Measurements from ENCODE around the gene APOBEC3H. TPM values are rescaled to one million over a fixed set of nuclear protein-coding genes. Genes with fewer than 3 reads are reported as not detected.
"Not testable (repeated sequence)": the region's sequence is repeated elsewhere in the genome, so short reads cannot be mapped to it uniquely, and the experiment has no call there.

APOBEC3H gene
- total RNA-seq (2014; rRNA removed) (0.87 TPM in 1 of 2 replicates, not detected in the other), Bru-seq, nascent RNA (percentile 6 among the genes with signal in this experiment), BruChase-seq, experiment 1, labeled RNA remaining after a 6-hour chase (percentile 9 among the genes with signal in this experiment), BruChase-seq, experiment 2, labeled RNA remaining after a 2-hour chase (percentile 12 among the genes with signal in this experiment)
- long read RNA-seq: 0 reads

DNA sequence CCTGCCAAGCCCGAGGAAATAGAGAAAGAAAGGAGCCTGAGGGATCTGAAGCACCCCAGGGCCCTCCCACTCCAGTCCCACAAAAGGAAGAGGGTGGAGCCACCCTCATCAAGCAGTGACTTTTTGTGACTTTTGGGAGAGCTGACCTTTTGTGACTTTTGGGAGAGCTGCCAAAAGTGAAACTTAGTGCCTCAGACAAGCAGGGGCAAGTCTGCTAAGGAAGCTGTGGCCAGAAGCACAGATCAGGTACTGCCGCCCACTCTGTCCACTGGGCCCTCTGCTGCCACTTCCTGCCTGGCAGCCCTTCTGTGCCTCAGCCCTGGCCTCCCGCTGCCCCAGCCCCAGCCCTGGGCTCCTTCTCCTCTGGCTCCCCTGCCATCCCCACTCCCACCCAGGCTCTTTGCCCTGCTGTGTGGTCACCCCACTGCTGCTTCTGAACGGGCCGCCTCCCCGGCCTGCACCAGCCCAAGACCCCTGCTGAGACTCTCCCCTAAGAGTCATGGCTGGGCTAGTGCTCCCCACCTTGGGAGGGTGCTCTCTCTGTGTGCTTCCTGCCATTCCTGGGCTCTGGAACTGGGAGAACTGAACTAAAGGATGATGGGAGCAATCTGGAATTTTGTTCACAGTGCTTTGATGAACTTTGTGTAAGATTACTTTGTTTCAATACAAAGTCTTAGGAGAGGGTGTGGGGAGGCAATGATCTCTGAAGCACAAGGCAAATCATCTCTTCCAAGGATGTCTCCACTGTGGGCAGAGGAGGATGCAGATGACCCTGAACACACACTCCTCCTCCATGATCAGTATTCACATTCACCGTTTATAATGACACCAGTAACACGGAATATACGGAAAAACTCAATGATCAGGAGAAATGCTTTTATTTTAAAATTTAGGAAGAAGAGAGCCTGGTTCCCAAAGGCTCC, at the start of gene APOBEC3H:
APOBEC3H (plus strand) TSS at position 147 of the 923 bp plus-strand sequence. CDS start 3,035 bp downstream, outside the sequence.
- no TSS peak for BruUV-seq (replicated peaks)
- CTCF ChIA-PET: no interaction called here
- peak within 1 kb of the TSS; percentile 32; the same call in 1 of the 2 replicates for H3K27ac ChIP-seq (ENCODE audit: low read length)
- H3K79me2 ChIP-seq (ENCODE audit: low read length): no peaks in the 10 kb centered on the region
- no peaks in the 10 kb centered on the region for H4K20me1 ChIP-seq (ENCODE audit: low read length)
- no peak within 1 kb of the TSS for H3K4me3 ChIP-seq (ENCODE audit: low read length)
- H2AFZ ChIP-seq (ENCODE audit: low read length): peak within 1 kb of the TSS; percentile 50; the same call in 1 of the 2 replicates
- H3K4me2 ChIP-seq (ENCODE audit: low read length): no peak within 1 kb of the TSS
- intact Hi-C loops (cut with micrococcal nuclease): no loop called here
- no peaks in the 10 kb centered on the region for H3K27me3 ChIP-seq (ENCODE audit: low read length)
- H3F3A ChIP-seq (ENCODE audit: low read length, unreplicated experiment): no peaks in the 10 kb centered on the region
- H3K36me3 ChIP-seq (ENCODE audit: low read depth, low read length): no peaks in the 10 kb centered on the region
- POLR2A ChIA-PET (ENCODE audit: unreplicated experiment): no interaction called here
- no peaks in the 10 kb centered on the region for H3K9me2 ChIP-seq (replicated peaks; ENCODE audit: low read length)
- peak; percentile 18 for DNase-seq
- no peaks in the 10 kb centered on the region for H3K9me3 ChIP-seq (ENCODE audit: low read length)
- peaks cover 19% of the 10 kb centered on the region for H3K4me1 ChIP-seq (ENCODE audit: insufficient read depth, low read length)
- peak; percentile 45; the same call in 1 of the 2 replicates for ATAC-seq
- H3K9ac ChIP-seq (ENCODE audit: low read length): no peak within 1 kb of the TSS
- TF ChIP-seq, protein P1, sequence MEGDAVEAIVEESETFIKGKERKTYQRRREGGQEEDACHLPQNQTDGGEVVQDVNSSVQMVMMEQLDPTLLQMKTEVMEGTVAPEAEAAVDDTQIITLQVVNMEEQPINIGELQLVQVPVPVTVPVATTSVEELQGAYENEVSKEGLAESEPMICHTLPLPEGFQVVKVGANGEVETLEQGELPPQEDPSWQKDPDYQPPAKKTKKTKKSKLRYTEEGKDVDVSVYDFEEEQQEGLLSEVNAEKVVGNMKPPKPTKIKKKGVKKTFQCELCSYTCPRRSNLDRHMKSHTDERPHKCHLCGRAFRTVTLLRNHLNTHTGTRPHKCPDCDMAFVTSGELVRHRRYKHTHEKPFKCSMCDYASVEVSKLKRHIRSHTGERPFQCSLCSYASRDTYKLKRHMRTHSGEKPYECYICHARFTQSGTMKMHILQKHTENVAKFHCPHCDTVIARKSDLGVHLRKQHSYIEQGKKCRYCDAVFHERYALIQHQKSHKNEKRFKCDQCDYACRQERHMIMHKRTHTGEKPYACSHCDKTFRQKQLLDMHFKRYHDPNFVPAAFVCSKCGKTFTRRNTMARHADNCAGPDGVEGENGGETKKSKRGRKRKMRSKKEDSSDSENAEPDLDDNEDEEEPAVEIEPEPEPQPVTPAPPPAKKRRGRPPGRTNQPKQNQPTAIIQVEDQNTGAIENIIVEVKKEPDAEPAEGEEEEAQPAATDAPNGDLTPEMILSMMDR (conservative IDR thresholded peaks at IDR 0.05; ENCODE audit: low read depth, low read length): no peak
- TF ChIP-seq EZH2phosphoT487 (IDR thresholded peaks at IDR 0.05; ENCODE audit: borderline replicate concordance, low read length) (no peak), EZH2 (IDR thresholded peaks at IDR 0.05; ENCODE audit: low read length, unreplicated experiment) (no peak)

DNA sequence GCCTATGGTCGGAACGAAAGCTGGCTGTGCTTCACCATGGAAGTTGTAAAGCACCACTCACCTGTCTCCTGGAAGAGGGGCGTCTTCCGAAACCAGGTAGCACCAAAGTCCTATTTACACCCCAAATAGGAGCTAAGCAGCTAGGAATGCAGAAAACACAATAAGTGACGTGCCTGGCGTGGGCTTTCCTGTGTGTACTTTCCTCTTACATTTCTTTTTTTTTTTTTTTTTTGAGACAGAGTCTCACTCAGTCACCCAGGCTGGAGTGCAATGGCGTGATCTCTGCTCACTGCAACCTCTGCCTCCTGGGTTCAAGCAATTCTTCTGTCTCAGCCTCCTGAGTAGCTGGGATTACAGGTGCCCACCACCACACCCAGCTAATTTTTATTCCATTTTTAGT, 47.6 kb upstream of the APOBEC3H start:
- intact Hi-C loops (cut with micrococcal nuclease); H3K4me2 ChIP-seq (ENCODE audit: low read length); H3K9me3 ChIP-seq (ENCODE audit: low read length); H3K79me2 ChIP-seq (ENCODE audit: low read length); H3K27me3 ChIP-seq (ENCODE audit: low read length); H3K4me1 ChIP-seq (ENCODE audit: insufficient read depth, low read length); POLR2A ChIA-PET (ENCODE audit: unreplicated experiment); DNase-seq; H3F3A ChIP-seq (ENCODE audit: low read length, unreplicated experiment); H3K9ac ChIP-seq (ENCODE audit: low read length); H3K27ac ChIP-seq (ENCODE audit: low read length); H3K9me2 ChIP-seq (replicated peaks; ENCODE audit: low read length); ATAC-seq; H3K36me3 ChIP-seq (ENCODE audit: low read depth, low read length); BruUV-seq (replicated peaks); H4K20me1 ChIP-seq (ENCODE audit: low read length); H3K4me3 ChIP-seq (ENCODE audit: low read length); H2AFZ ChIP-seq (ENCODE audit: low read length); CTCF ChIA-PET: not testable (repeated sequence)

- H3F3A ChIP-seq (ENCODE audit: low read length, unreplicated experiment); H3K9ac ChIP-seq (ENCODE audit: low read length); H3K27ac ChIP-seq (ENCODE audit: low read length); H3K9me2 ChIP-seq (replicated peaks; ENCODE audit: low read length); ATAC-seq; H3K4me2 ChIP-seq (ENCODE audit: low read length); H3K27me3 ChIP-seq (ENCODE audit: low read length); H3K4me1 ChIP-seq (ENCODE audit: insufficient read depth, low read length); H3K36me3 ChIP-seq (ENCODE audit: low read depth, low read length); DNase-seq; H2AFZ ChIP-seq (ENCODE audit: low read length); H3K79me2 ChIP-seq (ENCODE audit: low read length); CTCF ChIA-PET; BruUV-seq (replicated peaks); H4K20me1 ChIP-seq (ENCODE audit: low read length); POLR2A ChIA-PET (ENCODE audit: unreplicated experiment); intact Hi-C loops (cut with micrococcal nuclease); H3K4me3 ChIP-seq (ENCODE audit: low read length); H3K9me3 ChIP-seq (ENCODE audit: low read length): not testable (repeated sequence)
Measured at GRCh38 chr22:39051844-39052495, 45.1 kb upstream of the APOBEC3H start.

Data from PC-3 (cell line).